Sigmoid colon (tissue), 4 donors: ENCODE data around the gene EVI2B.

Experiments
- POLR2A ChIP-seq, 2 donors: fragments of 450-650 bp; IDR thresholded peaks; one replicate each; pipeline ENCODE4 v1.6.1; 2016; ENCODE audit warnings: antibody characterized with exemption in 2 of 2, mild to moderate bottlenecking in 2 of 2, moderate library complexity in 2 of 2
- POLR2AphosphoS5 ChIP-seq, 4 donors: sonication (generic); formaldehyde crosslinking; IDR thresholded peaks; one replicate each; pipeline ENCODE4 v1.6.1; 2017; ENCODE audit warnings: antibody characterized with exemption in 4 of 4
- TF ChIP-seq, protein P1 (sequence below), 4 experiments: fragments of 450-650 bp in 3 of 4; fragments of 200-600 bp in 1 of 4; IDR thresholded peaks; one replicate each; pipeline ENCODE4 v1.5.1; 2016 to 2019; ENCODE audit warnings: antibody characterized with exemption in 4 of 4, mild to moderate bottlenecking in 3 of 4, moderate library complexity in 2 of 4

DNA sequence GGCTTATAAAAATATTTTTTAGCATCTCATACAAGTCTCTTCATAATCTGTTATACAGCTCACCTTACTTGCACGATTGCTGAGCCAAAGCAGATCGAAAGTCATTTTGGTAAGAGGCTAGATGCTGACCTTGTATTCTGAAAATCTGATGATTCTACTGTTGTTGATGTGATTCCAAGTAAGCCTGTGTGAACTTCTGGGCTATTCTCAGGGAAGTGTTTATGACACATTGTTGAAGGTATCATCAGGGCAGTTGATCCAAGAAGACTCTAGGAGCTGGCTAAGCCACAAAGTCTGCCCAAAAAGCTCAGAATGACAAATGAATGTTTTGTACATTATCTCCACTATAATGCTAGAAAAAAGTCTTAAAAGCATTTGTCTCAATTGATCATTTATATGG is 32.8 kb downstream of the EVI2B start:
- TF ChIP-seq, protein P1, sequence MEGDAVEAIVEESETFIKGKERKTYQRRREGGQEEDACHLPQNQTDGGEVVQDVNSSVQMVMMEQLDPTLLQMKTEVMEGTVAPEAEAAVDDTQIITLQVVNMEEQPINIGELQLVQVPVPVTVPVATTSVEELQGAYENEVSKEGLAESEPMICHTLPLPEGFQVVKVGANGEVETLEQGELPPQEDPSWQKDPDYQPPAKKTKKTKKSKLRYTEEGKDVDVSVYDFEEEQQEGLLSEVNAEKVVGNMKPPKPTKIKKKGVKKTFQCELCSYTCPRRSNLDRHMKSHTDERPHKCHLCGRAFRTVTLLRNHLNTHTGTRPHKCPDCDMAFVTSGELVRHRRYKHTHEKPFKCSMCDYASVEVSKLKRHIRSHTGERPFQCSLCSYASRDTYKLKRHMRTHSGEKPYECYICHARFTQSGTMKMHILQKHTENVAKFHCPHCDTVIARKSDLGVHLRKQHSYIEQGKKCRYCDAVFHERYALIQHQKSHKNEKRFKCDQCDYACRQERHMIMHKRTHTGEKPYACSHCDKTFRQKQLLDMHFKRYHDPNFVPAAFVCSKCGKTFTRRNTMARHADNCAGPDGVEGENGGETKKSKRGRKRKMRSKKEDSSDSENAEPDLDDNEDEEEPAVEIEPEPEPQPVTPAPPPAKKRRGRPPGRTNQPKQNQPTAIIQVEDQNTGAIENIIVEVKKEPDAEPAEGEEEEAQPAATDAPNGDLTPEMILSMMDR (IDR thresholded peaks at IDR 0.05): no peak
- no peak for TF ChIP-seq POLR2A (IDR thresholded peaks at IDR 0.05)
- TF ChIP-seq POLR2AphosphoS5 (IDR thresholded peaks at IDR 0.05): no peak
